ENCODE results near the gene FAS. TPM values are rescaled to one million over a fixed set of nuclear protein-coding genes. Genes with fewer than 3 reads are reported as not detected.

The FAS gene
- total and polyA plus RNA-seq, 4 donors = 2.2 to 13.2 (median 5.9) TPM

GRCh38 chr10:88946965-88947590 is 43.5 kb upstream of the FAS start:
- 93% methylated on average over 6 of the region's 6 CpGs for WGBS
- no peak for TF ChIP-seq EGR1 (IDR thresholded peaks at IDR 0.05; ENCODE audit: low read depth in 2 of 2)
- TF ChIP-seq HNF4A (conservative IDR thresholded peaks at IDR 0.05) = no peak
- no peak for TF ChIP-seq FOXA2 (IDR thresholded peaks at IDR 0.05)
- no peak for TF ChIP-seq SP1 (IDR thresholded peaks at IDR 0.05)
- TF ChIP-seq GABPA (IDR thresholded peaks at IDR 0.05 in 1 of 2, conservative IDR thresholded peaks at IDR 0.05 in 1 of 2) = no peak
- no peak for TF ChIP-seq REST (IDR thresholded peaks at IDR 0.05)
- no peak for TF ChIP-seq RXRA (IDR thresholded peaks at IDR 0.05)
- TF ChIP-seq FOXA1 (IDR thresholded peaks at IDR 0.05) = no peak
- no peak for TF ChIP-seq CTCF (IDR thresholded peaks at IDR 0.05; ENCODE audit: low read depth, low read length, missing input control)
- no peak for TF ChIP-seq JUND (IDR thresholded peaks at IDR 0.05)
- no peak for TF ChIP-seq ATF3 (IDR thresholded peaks at IDR 0.05)
- no peak for TF ChIP-seq MAX (IDR thresholded peaks at IDR 0.05)
- no peak for TF ChIP-seq RAD21 (IDR thresholded peaks at IDR 0.05)
- TF ChIP-seq TAF1 (conservative IDR thresholded peaks at IDR 0.05) = no peak
- no peak for TF ChIP-seq ZBTB33 (IDR thresholded peaks at IDR 0.05)
- TF ChIP-seq HNF4G (IDR thresholded peaks at IDR 0.05) = no peak
- TF ChIP-seq NR2F2 (IDR thresholded peaks at IDR 0.05) = no peak
- TF ChIP-seq YY1 (IDR thresholded peaks at IDR 0.05) = no peak
- no peak overlapping the region for H3K27ac ChIP-seq (ENCODE audit: low read depth in 1 of 2, low read length in 2 of 2)
- H3K4me1 ChIP-seq (ENCODE audit: control insufficient read depth in 4 of 4, insufficient read depth in 4 of 4, low read length in 3 of 4) = peaks cover 1 to 20% (median 14%) of the 10 kb centered on the region in 4 donors
- DNase-seq (ENCODE audit: low spot score) = no peak
- H3K9ac ChIP-seq (ENCODE audit: low read depth in 1 of 2, low read length in 2 of 2) = no peak overlapping the region
- H3K27me3 ChIP-seq (ENCODE audit: control insufficient read depth in 4 of 4, insufficient read depth in 4 of 4, low read length in 3 of 4) = no peaks in the 10 kb centered on the region
- H3K4me3 ChIP-seq (ENCODE audit: low read depth in 1 of 3, low read length in 3 of 3) = no peak overlapping the region
- H3K9me3 ChIP-seq (ENCODE audit: control insufficient read depth in 4 of 4, low read length in 3 of 4) = no peaks in the 10 kb centered on the region
- H3K36me3 ChIP-seq (ENCODE audit: control insufficient read depth in 4 of 4, insufficient read depth in 3 of 4, low read depth in 1 of 4, low read length in 3 of 4) = peaks cover 0 to 3% (median 0%) of the 10 kb centered on the region in 4 donors

Data from liver (tissue), 9 donors.